Keratinocyte (primary cell): ENCODE results near the gene IL1RAPL2.

Source experiments
- CTCF ChIP-seq, 3 experiments: IDR thresholded peaks in 1 of 3; conservative IDR thresholded peaks in 1 of 3; optimal IDR thresholded peaks in 1 of 3; 2 replicates in 2 of 3; 3 replicates in 1 of 3; pipeline versions ENCODE3 to v1.5.1; 2011; ENCODE audit warnings: low read length in 3 of 3, mild to moderate bottlenecking in 3 of 3, moderate library complexity in 2 of 3, control low read depth in 1 of 3, inconsistent platforms in 1 of 3; ENCODE audit not compliant: insufficient read depth in 2 of 3; ENCODE audit errors: extremely low read depth in 1 of 3
- EZH2 ChIP-seq: IDR thresholded peaks from one replicate; pipeline ENCODE4 v1.6.1; 2012; ENCODE audit warnings: inconsistent platforms, mild to moderate bottlenecking, low read length, moderate library complexity

GRCh38 chrX:105307762-105308161, 741.8 kb downstream of the IL1RAPL2 start:
- no peak for TF ChIP-seq CTCF (optimal IDR thresholded peaks at IDR 0.05 in 1 of 3, IDR thresholded peaks at IDR 0.05 in 1 of 3, conservative IDR thresholded peaks at IDR 0.05 in 1 of 3; ENCODE audit: extremely low read depth in 1 of 3, insufficient read depth in 2 of 3, low read length in 3 of 3)
- TF ChIP-seq EZH2 = no peak
